Retinal pigment epithelial cell (primary cell): ENCODE data around the gene INSIG1.
A peak's percentile ranks its signal among the peaks of the same experiment; 100 is the strongest.

Experiments used
- DNase-seq: peaks from one replicate; pipeline ENCODE4 v3.0.0-alpha.2; 2010; ENCODE audit warnings: low read depth
- H3K4me3 ChIP-seq: 2 replicates; pipeline ENCODE4 v1.5.1; 2011; ENCODE audit warnings: mild to moderate bottlenecking, low read length, control low read depth, moderate library complexity
- CTCF ChIP-seq: conservative IDR thresholded peaks from 2 replicates; pipeline ENCODE4 v1.5.1; 2011; ENCODE audit warnings: low read depth, low read length, control low read depth, inconsistent platforms

INSIG1 gene

GRCh38 chr7:155296788-155297516, 726 bp upstream of the INSIG1 start:
- no peak for TF ChIP-seq CTCF
- DNase-seq = no peak

GRCh38 chr7:155298288-155298833, 683 bp downstream of the INSIG1 start:
- TF ChIP-seq CTCF = no peak
- DNase-seq = no peak

More at GRCh38 chr7:155296788-155297516, 726 bp upstream of the INSIG1 start:
- H3K4me3 ChIP-seq = peak overlapping the region; percentile 59

GRCh38 chr7:155298834-155299534, 1.3 kb downstream of the INSIG1 start:
- DNase-seq = peak; percentile 97
- no peak for TF ChIP-seq CTCF
- peak overlapping the region; percentile 97 for H3K4me3 ChIP-seq

More at GRCh38 chr7:155298288-155298833, 683 bp downstream of the INSIG1 start:
- peak overlapping the region; percentile 97 for H3K4me3 ChIP-seq

- no peak for TF ChIP-seq CTCF
- DNase-seq = peak; percentile 64
- peak overlapping the region; percentile 97 for H3K4me3 ChIP-seq
Observed at GRCh38 chr7:155299535-155300202, 2.0 kb downstream of the INSIG1 start.

DNA sequence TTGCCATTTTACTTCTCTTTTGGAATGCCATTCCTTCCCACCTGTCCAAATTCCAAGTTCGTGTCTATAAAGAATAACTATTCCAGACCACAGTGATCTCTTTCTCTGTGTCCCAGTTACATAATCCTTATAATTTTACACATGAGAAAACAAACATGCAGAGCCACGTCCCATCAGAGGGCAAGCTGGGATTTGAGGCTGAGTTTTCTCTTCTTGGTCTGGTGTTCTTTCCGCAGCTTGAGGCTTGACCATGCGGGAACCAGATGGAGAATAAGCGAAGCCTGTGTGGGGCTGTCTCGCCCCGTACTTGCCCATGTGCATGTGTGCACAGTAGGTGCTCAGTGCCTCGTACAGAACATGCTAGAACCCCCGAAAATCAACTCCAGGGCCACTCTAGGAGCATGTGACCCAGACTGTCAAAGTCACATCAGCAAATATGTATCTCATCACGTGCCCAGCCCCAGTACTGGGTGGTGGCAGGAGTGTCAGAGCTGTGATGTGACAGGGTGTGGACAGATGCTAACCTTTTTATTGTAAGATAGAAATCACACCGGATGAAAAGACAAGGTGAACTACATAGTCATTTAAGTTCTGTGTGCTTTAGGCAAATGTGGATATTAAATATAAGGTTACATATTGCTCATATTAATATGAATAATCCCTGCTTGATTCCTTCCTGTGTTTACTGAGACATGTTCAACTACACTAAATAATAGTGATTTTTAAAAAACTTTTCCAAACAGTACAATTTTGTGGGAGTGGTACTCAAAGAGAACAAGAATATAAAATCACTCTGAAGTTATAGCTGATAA, 3.2 kb downstream of the INSIG1 start:
- peak overlapping the region; percentile 97 for H3K4me3 ChIP-seq
- DNase-seq = no peak
- no peak for TF ChIP-seq CTCF

- DNase-seq = no peak
- TF ChIP-seq CTCF = no peak
- no peak overlapping the region for H3K4me3 ChIP-seq
Observed at GRCh38 chr7:155303039-155303593, 5.4 kb downstream of the INSIG1 start.
